Fibroblast of lung (primary cell): ENCODE measurements around the gene TNRC18.

Experiments
- CTCF ChIP-seq, 2 donors: IDR thresholded peaks in 1 of 2; conservative IDR thresholded peaks in 1 of 2; 1 replicate in 1 of 2; 2 replicates in 1 of 2; pipeline ENCODE4 v1.5.1; 2011 to 2012; ENCODE audit warnings: low read length in 2 of 2, control low read depth in 1 of 2, inconsistent platforms in 1 of 2, low read depth in 1 of 2, mild to moderate bottlenecking in 1 of 2
- EZH2 ChIP-seq: IDR thresholded peaks from 2 replicates; pipeline ENCODE4 v1.5.1; 2012; ENCODE audit warnings: low read length, control low read depth, mild to moderate bottlenecking; ENCODE audit errors: missing control alignments

GRCh38 chr7:5430612-5430947 is 6.9 kb upstream of the TNRC18 start:
- no peak for TF ChIP-seq CTCF (conservative IDR thresholded peaks at IDR 0.05 in 1 of 2, IDR thresholded peaks at IDR 0.05 in 1 of 2; ENCODE audit: low read depth in 1 of 2, low read length in 2 of 2)
- TF ChIP-seq EZH2, result no peak
